SK-N-SH (cell line): ENCODE measurements around the gene PHKG2. TPM values are rescaled to one million over a fixed set of nuclear protein-coding genes. Genes with fewer than 3 reads are reported as not detected.

Experiments
- CTCF ChIA-PET: fragments of 300-600, 350-600 bp; formaldehyde crosslinking; extraction: SDS; loops from one replicate; lab custom pipeline; 2021; lab: Yijun Ruan, JAX
- POLR2A ChIA-PET: fragments of 350-600 bp; sonication (Branson Sonifier 250); formaldehyde crosslinking; extraction: SDS; loops from one replicate; lab custom pipeline; 2020; ENCODE audit warnings: antibody characterized with exemption, inconsistent platforms; lab: Yijun Ruan, JAX
- DNase-seq: peaks from one replicate; pipeline ENCODE4 v3.0.0; 2012
- H2AFZ ChIP-seq: fragments of 200-600 bp; sonication (generic); 2 replicates; pipeline ENCODE4 v1.8.1; 2016; ENCODE audit warnings: antibody characterized with exemption, mild to moderate bottlenecking, low read depth
- H3F3A ChIP-seq: fragments of 200-600 bp; sonication (generic); replicated peaks from 2 replicates; pipeline ENCODE3; 2016; ENCODE audit warnings: antibody characterized with exemption, mild to moderate bottlenecking; ENCODE audit not compliant: insufficient read depth
- H3K27ac ChIP-seq, 2 experiments: fragments of 200-500 bp in 1 of 2; fragments of 200-600 bp in 1 of 2; sonication (Bioruptor generic) in 1 of 2; sonication (generic), shearing (Covaris generic) in 1 of 2; 2 replicates each; pipeline versions ENCODE4 v1.5.1 to v1.6.1; 2014 to 2016; ENCODE audit warnings: low read depth in 2 of 2, inconsistent platforms in 1 of 2, low read length in 1 of 2, mild to moderate bottlenecking in 1 of 2, mixed read lengths in 1 of 2
- H3K27me3 ChIP-seq: fragments of 200-600 bp; sonication (generic), shearing (Covaris generic); 2 replicates; pipeline ENCODE4 v1.6.1; 2016; ENCODE audit warnings: mixed run types; ENCODE audit not compliant: insufficient read depth
- H3K36me3 ChIP-seq, 2 experiments: fragments of 200-500 bp in 1 of 2; fragments of 200-600 bp in 1 of 2; sonication (Bioruptor generic) in 1 of 2; sonication (generic) in 1 of 2; replicated peaks in 1 of 2; 2 replicates each; pipeline versions ENCODE3 to v1.5.1; 2014 to 2016; ENCODE audit warnings: low read length in 1 of 2, mild to moderate bottlenecking in 1 of 2; ENCODE audit not compliant: insufficient read depth in 2 of 2, control insufficient read depth in 1 of 2
- H3K4me1 ChIP-seq, 2 experiments: fragments of 200-500 bp in 1 of 2; fragments of 200-600 bp in 1 of 2; sonication (Bioruptor generic) in 1 of 2; sonication (generic), shearing (Covaris generic) in 1 of 2; 2 replicates each; pipeline versions ENCODE4 v1.5.1 to v1.6.1; 2014 to 2016; ENCODE audit warnings: low read depth in 1 of 2, low read length in 1 of 2, mixed run types in 1 of 2; ENCODE audit not compliant: insufficient read depth in 2 of 2, control insufficient read depth in 1 of 2
- H3K4me2 ChIP-seq: fragments of 200-600 bp; sonication (generic), shearing (Covaris generic); 2 replicates; pipeline ENCODE4 v1.6.1; 2017; ENCODE audit warnings: mixed run types
- H3K4me3 ChIP-seq, 2 experiments: fragments of 200-500 bp in 1 of 2; fragments of 200-600 bp in 1 of 2; sonication (Bioruptor generic) in 1 of 2; sonication (generic), shearing (Covaris generic) in 1 of 2; 2 replicates each; pipeline versions ENCODE4 v1.5.1 to v1.8.1; 2014 to 2016; ENCODE audit warnings: low read depth in 2 of 2, inconsistent platforms in 1 of 2, low read length in 1 of 2, mild to moderate bottlenecking in 1 of 2, mixed read lengths in 1 of 2, moderate library complexity in 1 of 2
- H3K79me2 ChIP-seq: fragments of 200-600 bp; sonication (generic); 2 replicates; pipeline ENCODE4 v1.8.1; 2017; ENCODE audit warnings: mild to moderate bottlenecking; ENCODE audit not compliant: insufficient read depth
- H3K9ac ChIP-seq: fragments of 200-600 bp; sonication (generic); 2 replicates; pipeline ENCODE4 v1.6.1; 2017; ENCODE audit warnings: mixed run types
- H3K9me2 ChIP-seq: fragments of 200-600 bp; sonication (generic); 2 replicates; pipeline ENCODE4 v1.6.1; 2017; ENCODE audit warnings: mixed run types
- H3K9me3 ChIP-seq: fragments of 200-600 bp; sonication (generic); 2 replicates; pipeline ENCODE4 v1.6.1; 2017; ENCODE audit warnings: mixed run types, mild to moderate bottlenecking, moderate library complexity
- H4K20me1 ChIP-seq: fragments of 200-600 bp; sonication (generic); 2 replicates; pipeline ENCODE4 v1.6.1; 2017; ENCODE audit warnings: mild to moderate bottlenecking, mixed run types; ENCODE audit not compliant: insufficient read depth
- CHD2 ChIP-seq: fragments of 150-350 bp; IDR thresholded peaks from 2 replicates; pipeline ENCODE4 v1.6.1; 2018; ENCODE audit warnings: low read length; ENCODE audit not compliant: partially characterized antibody
- EP300 ChIP-seq, 2 experiments: IDR thresholded peaks; 2 replicates each; pipeline versions ENCODE4 v1.4.0 to v1.6.1; 2012; ENCODE audit warnings: borderline replicate concordance in 1 of 2, low read depth in 1 of 2, low read length in 1 of 2
- FOXJ3 ChIP-seq: sonication (generic); formaldehyde crosslinking; IDR thresholded peaks from 2 replicates; pipeline ENCODE4 v1.5.1; 2020; ENCODE audit warnings: mild to moderate bottlenecking, missing genetic modification reagents
- FOXM1 ChIP-seq: IDR thresholded peaks from 2 replicates; pipeline ENCODE4 v1.4.0; 2012; ENCODE audit warnings: low read depth, mild to moderate bottlenecking
- GABPA ChIP-seq: IDR thresholded peaks from 2 replicates; pipeline ENCODE4 v1.4.0; 2012; ENCODE audit warnings: low read depth, mild to moderate bottlenecking
- MAX ChIP-seq: IDR thresholded peaks from 2 replicates; pipeline ENCODE4 v1.4.0; 2012; ENCODE audit warnings: low read depth
- MXI1 ChIP-seq: IDR thresholded peaks from 2 replicates; pipeline ENCODE4 v1.6.1; 2012; ENCODE audit warnings: mild to moderate bottlenecking, low read depth, low read length, improper control_type of control experiment
- NFIC ChIP-seq: IDR thresholded peaks from 2 replicates; pipeline ENCODE4 v1.4.0; 2012; ENCODE audit warnings: borderline replicate concordance
- NRF1 ChIP-seq: IDR thresholded peaks from 2 replicates; pipeline ENCODE4 v1.6.1; 2012; ENCODE audit warnings: low read depth, mild to moderate bottlenecking, low read length
- POLR2AphosphoS5 ChIP-seq: IDR thresholded peaks from 2 replicates; pipeline ENCODE4 v1.6.1; 2012; ENCODE audit warnings: low read depth, low read length
- RAD21 ChIP-seq: IDR thresholded peaks from 2 replicates; pipeline ENCODE4 v1.6.1; 2012; ENCODE audit warnings: mild to moderate bottlenecking, low read length
- RCOR1 ChIP-seq: fragments of 150-350 bp; IDR thresholded peaks from 2 replicates; pipeline ENCODE4 v1.6.1; 2017; ENCODE audit warnings: antibody characterized with exemption, low read length
- RFX5 ChIP-seq: IDR thresholded peaks from 2 replicates; pipeline ENCODE4 v1.6.1; 2012; ENCODE audit warnings: mild to moderate bottlenecking, improper control_type of control experiment, low read length
- SIN3A ChIP-seq: IDR thresholded peaks from 2 replicates; pipeline ENCODE4 v1.6.1; 2012; ENCODE audit warnings: low read depth, mild to moderate bottlenecking, low read length, moderate library complexity, borderline replicate concordance
- SMC3 ChIP-seq: IDR thresholded peaks from 2 replicates; pipeline ENCODE4 v1.6.1; 2012; ENCODE audit warnings: low read depth, low read length, improper control_type of control experiment
- TEAD4 ChIP-seq: IDR thresholded peaks from 2 replicates; pipeline ENCODE4 v1.4.0; 2012; ENCODE audit warnings: mild to moderate bottlenecking, borderline replicate concordance; ENCODE audit not compliant: insufficient read depth
- USF1 ChIP-seq: IDR thresholded peaks from 2 replicates; pipeline ENCODE4 v1.4.0; 2012; ENCODE audit warnings: low read depth, borderline replicate concordance
- YY1 ChIP-seq: IDR thresholded peaks from 2 replicates; pipeline ENCODE4 v1.4.0; 2012; ENCODE audit warnings: low read depth, mild to moderate bottlenecking
- WGBS: methylation state at CpG from one replicate; pipeline ENCODE4 v1.1.6; 2017; ENCODE audit warnings: low lambda C conversion rate; 5-methylcytosine and 5-hydroxymethylcytosine counted together
- polyA plus RNA-seq, 3 experiments: library from polyadenylated mRNA; depleted of rRNA; stranded (reverse); fragments of >200 nt; gene quantifications; 2 replicates each; pipeline ENCODE4 v1.2.3, GENCODE V29; 2012
- TF ChIP-seq, protein P1 (sequence below): fragments of 150-350 bp; IDR thresholded peaks from 2 replicates; pipeline ENCODE4 v1.6.1; 2016; ENCODE audit warnings: mild to moderate bottlenecking, low read depth, low read length
- TF ChIP-seq, protein P2 (sequence below): IDR thresholded peaks from 2 replicates; pipeline ENCODE4; 2012

Gene PHKG2
- polyA plus RNA-seq, 1 of the 3 experiments (the other 2 are of a cell fraction), result 45.8 TPM

DNA sequence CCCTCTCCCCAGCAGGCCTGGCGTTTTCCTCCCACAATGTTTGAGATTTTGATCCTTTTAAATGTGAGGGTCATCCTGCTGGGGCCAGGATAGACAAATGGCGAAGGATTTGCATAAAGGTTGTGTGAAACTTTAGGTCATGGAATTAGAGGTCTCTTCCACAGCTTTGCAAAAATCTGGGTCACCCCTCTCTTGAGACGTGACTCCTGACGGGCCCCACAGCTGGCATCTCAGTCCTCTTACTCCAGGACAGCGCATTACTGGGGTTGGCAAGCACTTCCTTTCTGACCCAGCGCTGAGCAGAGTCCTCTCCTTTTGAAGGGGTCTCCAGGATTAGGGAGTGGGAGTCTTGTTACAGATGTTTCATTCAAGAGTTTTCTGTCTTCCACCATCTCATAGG, 31.4 kb downstream of the PHKG2 start:
- Histone ChIP-seq H3K9ac (no peak overlapping the region), H3K4me1 (peaks cover 12 to 26% of the 10 kb centered on the region in 2 experiments; a peak in 3 of 4 replicates), H3K9me3 (no peaks in the 10 kb centered on the region), H3K27me3 (no peaks in the 10 kb centered on the region), H3K4me2 (no peak overlapping the region), H3K9me2 (no peaks in the 10 kb centered on the region), H3K4me3 (no peak overlapping the region), H3F3A (peaks cover 29% of the 10 kb centered on the region), H3K36me3 (peaks cover 12 to 45% of the 10 kb centered on the region in 2 experiments), H2AFZ (no peak overlapping the region), H3K27ac (no peak overlapping the region), H3K79me2 (peaks cover 25% of the 10 kb centered on the region), H4K20me1 (no peaks in the 10 kb centered on the region)
- CTCF ChIA-PET, result no interaction called here
- WGBS, result 95% methylated on average over 6 of the region's 6 CpGs
- POLR2A ChIA-PET, result no interaction called here
- TF ChIP-seq USF1 (no peak), RAD21 (no peak), FOXJ3 (CRISPR knock-in tag) (no peak), CHD2 (no peak), NFIC (no peak), EP300 (IDR thresholded peaks at IDR 0.05; ENCODE audit: borderline replicate concordance in 1 of 2, low read depth in 1 of 2, low read length in 1 of 2) (no peak), NRF1 (no peak), MXI1 (no peak), MAX (no peak), POLR2AphosphoS5 (no peak; the same call in 1 of the 2 replicates), TEAD4 (no peak), SIN3A (no peak), RFX5 (no peak), FOXM1 (no peak), YY1 (no peak), GABPA (no peak), SMC3 (no peak), RCOR1 (no peak)
- TF ChIP-seq, protein P1, sequence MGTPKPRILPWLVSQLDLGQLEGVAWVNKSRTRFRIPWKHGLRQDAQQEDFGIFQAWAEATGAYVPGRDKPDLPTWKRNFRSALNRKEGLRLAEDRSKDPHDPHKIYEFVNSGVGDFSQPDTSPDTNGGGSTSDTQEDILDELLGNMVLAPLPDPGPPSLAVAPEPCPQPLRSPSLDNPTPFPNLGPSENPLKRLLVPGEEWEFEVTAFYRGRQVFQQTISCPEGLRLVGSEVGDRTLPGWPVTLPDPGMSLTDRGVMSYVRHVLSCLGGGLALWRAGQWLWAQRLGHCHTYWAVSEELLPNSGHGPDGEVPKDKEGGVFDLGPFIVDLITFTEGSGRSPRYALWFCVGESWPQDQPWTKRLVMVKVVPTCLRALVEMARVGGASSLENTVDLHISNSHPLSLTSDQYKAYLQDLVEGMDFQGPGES, result no peak
- TF ChIP-seq, protein P2, sequence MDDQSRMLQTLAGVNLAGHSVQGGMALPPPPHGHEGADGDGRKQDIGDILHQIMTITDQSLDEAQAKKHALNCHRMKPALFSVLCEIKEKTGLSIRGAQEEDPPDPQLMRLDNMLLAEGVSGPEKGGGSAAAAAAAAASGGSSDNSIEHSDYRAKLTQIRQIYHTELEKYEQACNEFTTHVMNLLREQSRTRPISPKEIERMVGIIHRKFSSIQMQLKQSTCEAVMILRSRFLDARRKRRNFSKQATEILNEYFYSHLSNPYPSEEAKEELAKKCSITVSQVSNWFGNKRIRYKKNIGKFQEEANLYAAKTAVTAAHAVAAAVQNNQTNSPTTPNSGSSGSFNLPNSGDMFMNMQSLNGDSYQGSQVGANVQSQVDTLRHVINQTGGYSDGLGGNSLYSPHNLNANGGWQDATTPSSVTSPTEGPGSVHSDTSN, result no peak
- DNase-seq, result no peak
